Measurements from ENCODE around the gene LRFN2. TPM values are rescaled to one million over a fixed set of nuclear protein-coding genes. Genes with fewer than 3 reads are reported as not detected.

LRFN2 gene
- total RNA-seq, 4 donors from 2014 or later: 0.83 TPM; not detected in 3

DNA sequence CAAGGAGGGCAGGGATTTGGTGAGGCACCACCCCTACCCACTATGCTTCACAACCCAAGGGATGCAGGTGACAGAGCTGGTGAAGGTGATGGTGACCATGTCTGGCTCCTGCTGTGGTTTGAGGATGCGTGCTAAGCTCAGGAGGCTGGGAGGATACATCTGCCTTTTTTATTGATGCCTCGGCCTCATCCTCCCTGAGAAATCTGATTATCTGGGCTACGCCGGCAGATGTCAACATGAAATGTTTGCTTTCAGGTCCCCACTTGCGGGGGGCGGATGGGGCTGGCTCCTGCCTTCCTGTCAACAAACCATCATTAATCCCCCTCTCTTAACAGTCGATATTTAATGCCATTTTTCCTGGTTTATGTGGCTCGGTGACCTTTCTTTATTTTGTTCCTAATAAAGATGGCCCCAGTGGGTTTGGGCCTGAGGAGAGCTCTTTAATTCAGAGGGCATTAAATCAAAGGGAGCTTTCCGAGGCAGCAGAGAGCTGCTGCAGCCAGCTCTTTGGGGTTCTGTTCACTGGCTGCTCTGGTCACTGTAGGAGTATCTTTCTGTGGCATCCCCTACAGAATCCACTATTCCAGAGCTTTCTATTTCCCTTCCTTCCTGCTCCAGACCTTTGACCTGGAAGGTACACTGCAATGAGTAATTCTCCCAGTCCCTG lies 33.5 kb upstream of the LRFN2 start:
- H3K27me3 ChIP-seq: no peaks in the 10 kb centered on the region
- no peak overlapping the region for H3K27ac ChIP-seq
- TF ChIP-seq POLR2A (IDR thresholded peaks at IDR 0.05): no peak
- TF ChIP-seq, protein P1, sequence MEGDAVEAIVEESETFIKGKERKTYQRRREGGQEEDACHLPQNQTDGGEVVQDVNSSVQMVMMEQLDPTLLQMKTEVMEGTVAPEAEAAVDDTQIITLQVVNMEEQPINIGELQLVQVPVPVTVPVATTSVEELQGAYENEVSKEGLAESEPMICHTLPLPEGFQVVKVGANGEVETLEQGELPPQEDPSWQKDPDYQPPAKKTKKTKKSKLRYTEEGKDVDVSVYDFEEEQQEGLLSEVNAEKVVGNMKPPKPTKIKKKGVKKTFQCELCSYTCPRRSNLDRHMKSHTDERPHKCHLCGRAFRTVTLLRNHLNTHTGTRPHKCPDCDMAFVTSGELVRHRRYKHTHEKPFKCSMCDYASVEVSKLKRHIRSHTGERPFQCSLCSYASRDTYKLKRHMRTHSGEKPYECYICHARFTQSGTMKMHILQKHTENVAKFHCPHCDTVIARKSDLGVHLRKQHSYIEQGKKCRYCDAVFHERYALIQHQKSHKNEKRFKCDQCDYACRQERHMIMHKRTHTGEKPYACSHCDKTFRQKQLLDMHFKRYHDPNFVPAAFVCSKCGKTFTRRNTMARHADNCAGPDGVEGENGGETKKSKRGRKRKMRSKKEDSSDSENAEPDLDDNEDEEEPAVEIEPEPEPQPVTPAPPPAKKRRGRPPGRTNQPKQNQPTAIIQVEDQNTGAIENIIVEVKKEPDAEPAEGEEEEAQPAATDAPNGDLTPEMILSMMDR (IDR thresholded peaks at IDR 0.05): no peak
- no peak for DNase-seq
- no peaks in the 10 kb centered on the region for H3K9me3 ChIP-seq
- H3K36me3 ChIP-seq: no peaks in the 10 kb centered on the region
- no peak overlapping the region for H3K4me3 ChIP-seq
- no peaks in the 10 kb centered on the region for H3K4me1 ChIP-seq

DNA sequence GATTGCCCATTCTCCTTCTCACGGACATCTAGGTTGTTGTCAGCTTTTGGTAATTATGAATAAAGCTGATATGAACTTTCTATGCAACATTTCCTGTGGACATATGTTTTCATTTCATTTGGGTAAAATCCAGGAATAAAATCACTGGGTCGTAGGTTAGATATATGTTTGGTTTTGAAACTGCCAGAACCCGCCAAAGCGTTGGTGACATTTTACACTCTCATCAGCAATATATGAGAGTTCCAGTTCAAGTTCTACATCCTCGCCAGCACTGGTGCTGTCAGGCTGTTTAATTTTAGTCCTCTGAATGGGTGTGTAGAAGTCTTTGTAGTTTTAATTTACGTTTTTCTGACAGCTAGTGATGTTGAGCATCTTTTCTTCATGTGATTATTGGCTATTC lies 27.5 kb upstream of the LRFN2 start:
- no peaks in the 10 kb centered on the region for H3K4me1 ChIP-seq
- no peaks in the 10 kb centered on the region for H3K36me3 ChIP-seq
- TF ChIP-seq POLR2A (IDR thresholded peaks at IDR 0.05): no peak
- TF ChIP-seq, protein P1 (IDR thresholded peaks at IDR 0.05): no peak
- no peaks in the 10 kb centered on the region for H3K27me3 ChIP-seq
- no peak overlapping the region for H3K4me3 ChIP-seq
- H3K27ac ChIP-seq: no peak overlapping the region
- no peak for DNase-seq
- H3K9me3 ChIP-seq: no peaks in the 10 kb centered on the region

DNA sequence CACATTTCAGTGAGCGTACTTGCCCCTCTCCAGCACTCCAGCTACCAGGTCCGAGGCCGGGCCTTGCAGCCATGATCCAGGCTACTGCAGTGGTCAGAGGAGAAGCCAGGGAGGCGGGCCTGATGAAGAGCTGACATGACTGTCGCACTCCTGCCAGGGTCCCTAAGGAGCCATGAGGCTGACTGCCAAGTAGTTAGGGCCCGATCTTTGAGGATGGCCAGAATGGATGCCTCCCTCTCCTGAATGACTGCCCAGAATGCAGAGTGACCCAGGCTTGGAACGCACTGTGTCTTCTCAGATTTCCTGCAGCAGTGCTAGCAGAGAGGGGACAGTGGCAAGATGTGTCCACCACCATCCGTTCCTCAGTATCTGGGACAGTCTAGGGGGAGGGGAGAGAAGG lies 24.7 kb upstream of the LRFN2 start:
- H3K27me3 ChIP-seq: no peaks in the 10 kb centered on the region
- H3K4me1 ChIP-seq: no peaks in the 10 kb centered on the region
- DNase-seq: no peak
- H3K4me3 ChIP-seq: no peak overlapping the region
- no peaks in the 10 kb centered on the region for H3K36me3 ChIP-seq
- TF ChIP-seq, protein P1 (IDR thresholded peaks at IDR 0.05): no peak
- no peak for TF ChIP-seq POLR2A (IDR thresholded peaks at IDR 0.05)
- no peaks in the 10 kb centered on the region for H3K9me3 ChIP-seq
- no peak overlapping the region for H3K27ac ChIP-seq

DNA sequence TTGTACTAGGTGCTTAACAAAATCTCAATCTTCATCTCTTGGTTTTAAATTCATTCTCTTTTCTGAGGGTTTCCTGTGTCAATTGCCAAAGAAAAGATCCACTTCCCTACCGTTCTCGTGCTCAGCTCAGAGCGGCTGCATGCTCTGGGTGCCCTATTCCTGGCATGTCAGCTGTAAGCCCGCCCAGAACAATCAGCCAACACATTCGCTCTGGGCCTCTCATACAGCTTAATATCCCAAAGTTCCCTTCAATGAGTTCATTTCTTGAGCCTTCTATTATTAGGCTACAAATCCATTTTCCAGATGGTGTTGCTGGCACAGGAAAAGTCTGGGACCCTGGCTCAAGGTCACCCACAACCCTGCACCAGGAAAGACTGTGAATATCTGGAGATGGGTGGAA lies 24.3 kb upstream of the LRFN2 start:
- Histone ChIP-seq H3K9me3 (no peaks in the 10 kb centered on the region), H3K27me3 (no peaks in the 10 kb centered on the region), H3K4me1 (no peaks in the 10 kb centered on the region), H3K27ac (no peak overlapping the region), H3K4me3 (no peak overlapping the region), H3K36me3 (no peaks in the 10 kb centered on the region)
- no peak for DNase-seq
- TF ChIP-seq, protein P1 (IDR thresholded peaks at IDR 0.05): no peak
- TF ChIP-seq POLR2A (IDR thresholded peaks at IDR 0.05): no peak

DNA sequence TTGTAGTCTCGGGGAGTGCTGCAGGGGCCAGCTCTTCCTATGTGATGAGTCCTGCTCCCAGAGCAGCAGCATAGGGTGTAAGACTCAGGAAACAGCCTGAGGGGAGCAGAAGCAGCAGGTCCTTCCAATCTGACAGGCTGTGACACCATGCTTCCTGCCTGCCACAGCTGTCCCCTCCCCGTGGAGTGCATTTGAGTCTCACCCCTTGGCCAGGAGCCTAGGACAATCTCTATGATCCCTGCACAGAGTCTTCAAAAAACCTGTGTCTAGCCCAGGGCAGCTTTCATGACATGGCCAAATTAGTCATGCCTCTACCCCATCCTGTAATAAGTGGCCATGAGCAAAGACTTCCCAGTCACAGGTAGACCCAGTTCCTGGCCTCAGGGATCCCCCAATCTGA lies 23.1 kb upstream of the LRFN2 start:
- H3K4me3 ChIP-seq: no peak overlapping the region
- no peak for DNase-seq
- no peaks in the 10 kb centered on the region for H3K36me3 ChIP-seq
- H3K9me3 ChIP-seq: no peaks in the 10 kb centered on the region
- H3K4me1 ChIP-seq: no peaks in the 10 kb centered on the region
- no peak for TF ChIP-seq POLR2A (IDR thresholded peaks at IDR 0.05)
- TF ChIP-seq, protein P1 (IDR thresholded peaks at IDR 0.05): no peak
- H3K27ac ChIP-seq: no peak overlapping the region
- no peaks in the 10 kb centered on the region for H3K27me3 ChIP-seq

DNA sequence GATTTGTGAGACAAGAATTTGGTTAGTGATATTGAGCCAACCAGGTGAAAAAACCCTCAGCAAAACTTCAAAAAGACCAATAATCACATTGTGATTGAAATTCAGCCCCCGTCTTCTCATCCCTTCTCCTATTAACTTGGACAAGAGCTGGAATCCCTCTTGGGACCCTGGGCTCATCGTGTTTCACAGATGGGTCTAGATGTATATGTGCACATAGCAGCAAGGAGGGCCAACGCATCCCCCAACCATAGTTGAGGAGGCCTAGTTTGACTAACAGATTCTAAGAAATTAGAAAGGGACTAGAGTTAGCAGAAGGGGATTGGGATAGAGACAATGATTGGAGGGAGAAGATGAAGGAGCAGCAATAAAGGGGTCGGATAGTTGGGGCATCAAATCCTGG lies 19.8 kb upstream of the LRFN2 start:
- no peak for DNase-seq
- H3K4me1 ChIP-seq: no peaks in the 10 kb centered on the region
- no peak overlapping the region for H3K4me3 ChIP-seq
- TF ChIP-seq POLR2A (IDR thresholded peaks at IDR 0.05): no peak
- TF ChIP-seq, protein P1 (IDR thresholded peaks at IDR 0.05): no peak
- no peaks in the 10 kb centered on the region for H3K36me3 ChIP-seq
- no peaks in the 10 kb centered on the region for H3K9me3 ChIP-seq
- no peak overlapping the region for H3K27ac ChIP-seq
- no peaks in the 10 kb centered on the region for H3K27me3 ChIP-seq
